A673 (cell line): Measurements from ENCODE around the gene SNAPC2.

Source experiments
- CTCF ChIP-seq: fragments of 300-800, 200-600 bp; sonication (generic); conservative IDR thresholded peaks from 2 replicates; pipeline ENCODE4 v1.5.1; 2017; ENCODE audit warnings: low read depth, mild to moderate bottlenecking, antibody characterized with exemption, low read length, moderate library complexity, mixed read lengths
- EZH2 ChIP-seq: fragments of 200-600 bp; sonication (generic); IDR thresholded peaks from 2 replicates; pipeline ENCODE4 v1.6.1; 2017; ENCODE audit warnings: borderline replicate concordance, low read depth, mild to moderate bottlenecking, mixed read lengths, antibody characterized with exemption, low read length; ENCODE audit not compliant: poor library complexity, severe bottlenecking

- TF ChIP-seq CTCF (no peak), EZH2 (no peak)
These were observed 4.1 kb downstream of the SNAPC2 start for GRCh38 chr19:7924241-7924640.
